GM18526 (cell line): ENCODE results near the gene HESX1.

Experiments
- POLR2A ChIP-seq: IDR thresholded peaks from 3 replicates; pipeline ENCODE4 v1.6.1; 2011; ENCODE audit not compliant: insufficient read length; ENCODE audit errors: extremely low read depth

HESX1 gene

GRCh38 chr3:57160076-57160764, 39.6 kb downstream of the HESX1 start:
- no peak for TF ChIP-seq POLR2A

- no peak for TF ChIP-seq POLR2A
Observed at GRCh38 chr3:57158813-57159738, 40.7 kb downstream of the HESX1 start.

- TF ChIP-seq POLR2A, result no peak
Observed at GRCh38 chr3:57158325-57158724, 41.5 kb downstream of the HESX1 start.

GRCh38 chr3:57157545-57157944, 42.2 kb downstream of the HESX1 start:
- no peak for TF ChIP-seq POLR2A

- no peak for TF ChIP-seq POLR2A
Observed at GRCh38 chr3:57155310-57155643, 44.5 kb downstream of the HESX1 start.

GRCh38 chr3:57154470-57155309, 45.1 kb downstream of the HESX1 start:
- TF ChIP-seq POLR2A, result no peak

- no peak for TF ChIP-seq POLR2A
Observed at GRCh38 chr3:57152151-57153143, 47.3 kb downstream of the HESX1 start.

GRCh38 chr3:57151749-57152148, 48.0 kb downstream of the HESX1 start:
- no peak for TF ChIP-seq POLR2A

GRCh38 chr3:57151021-57151449, 48.7 kb downstream of the HESX1 start:
- TF ChIP-seq POLR2A, result no peak

- no peak for TF ChIP-seq POLR2A
Observed at GRCh38 chr3:57150113-57150581, 49.6 kb downstream of the HESX1 start.
